Measurements from ENCODE around the gene KCTD13.

KCTD13 gene

DNA sequence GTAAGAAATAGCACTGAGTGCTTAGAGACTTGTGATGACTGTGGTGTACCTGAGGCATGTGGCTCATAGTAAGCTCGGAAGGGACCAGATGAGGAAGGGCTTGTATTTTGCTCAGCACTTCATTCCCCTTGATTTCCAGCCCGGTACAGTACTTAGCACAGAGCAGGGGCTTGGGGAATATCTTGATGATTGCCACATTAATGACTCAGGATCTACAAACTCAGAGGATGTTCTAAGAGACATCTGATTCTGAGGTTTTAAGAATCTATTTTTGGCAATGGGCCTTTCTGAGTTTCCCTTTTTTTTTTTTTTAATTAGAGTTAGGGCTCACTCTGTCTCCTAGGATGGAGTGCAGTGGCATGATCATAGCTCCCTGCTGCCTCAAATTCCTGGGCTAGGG is 16.6 kb downstream of the KCTD13 start:
- H3K27ac ChIP-seq, result no peak overlapping the region
- DNase-seq (ENCODE audit: low read depth, low spot score), result no peak

DNA sequence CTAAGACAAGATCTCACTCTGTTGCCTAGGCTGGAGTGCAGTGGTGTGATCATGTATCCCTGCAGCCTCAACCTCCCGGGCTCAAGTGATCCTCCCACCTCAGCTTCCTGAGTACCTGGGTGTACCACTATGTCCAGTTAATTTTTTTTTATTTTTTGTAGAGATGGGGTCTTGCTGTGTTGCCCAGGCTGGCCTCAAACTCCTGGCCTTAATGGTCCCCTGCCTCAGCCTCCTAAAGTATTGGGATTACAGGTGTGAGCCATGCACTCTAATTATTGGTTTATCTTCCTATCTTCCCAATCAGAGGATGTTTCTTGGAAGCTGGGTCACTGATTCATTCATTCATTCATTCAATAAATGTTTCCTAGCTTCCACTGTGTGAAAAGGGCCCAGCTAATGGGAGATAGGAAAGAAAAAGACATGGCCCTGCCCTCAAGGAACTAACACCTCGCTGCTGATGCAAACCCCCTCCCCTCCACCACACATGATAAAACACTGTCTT is 17.3 kb downstream of the KCTD13 start:
- no peak for DNase-seq (ENCODE audit: low read depth, low spot score)

GRCh38 chr16:29907973-29908372 is 18.1 kb downstream of the KCTD13 start:
- H3K27ac ChIP-seq, result no peak overlapping the region

More for the DNA sequence above, 17.3 kb downstream of the KCTD13 start:
- H3K27ac ChIP-seq, result no peak overlapping the region

DNA sequence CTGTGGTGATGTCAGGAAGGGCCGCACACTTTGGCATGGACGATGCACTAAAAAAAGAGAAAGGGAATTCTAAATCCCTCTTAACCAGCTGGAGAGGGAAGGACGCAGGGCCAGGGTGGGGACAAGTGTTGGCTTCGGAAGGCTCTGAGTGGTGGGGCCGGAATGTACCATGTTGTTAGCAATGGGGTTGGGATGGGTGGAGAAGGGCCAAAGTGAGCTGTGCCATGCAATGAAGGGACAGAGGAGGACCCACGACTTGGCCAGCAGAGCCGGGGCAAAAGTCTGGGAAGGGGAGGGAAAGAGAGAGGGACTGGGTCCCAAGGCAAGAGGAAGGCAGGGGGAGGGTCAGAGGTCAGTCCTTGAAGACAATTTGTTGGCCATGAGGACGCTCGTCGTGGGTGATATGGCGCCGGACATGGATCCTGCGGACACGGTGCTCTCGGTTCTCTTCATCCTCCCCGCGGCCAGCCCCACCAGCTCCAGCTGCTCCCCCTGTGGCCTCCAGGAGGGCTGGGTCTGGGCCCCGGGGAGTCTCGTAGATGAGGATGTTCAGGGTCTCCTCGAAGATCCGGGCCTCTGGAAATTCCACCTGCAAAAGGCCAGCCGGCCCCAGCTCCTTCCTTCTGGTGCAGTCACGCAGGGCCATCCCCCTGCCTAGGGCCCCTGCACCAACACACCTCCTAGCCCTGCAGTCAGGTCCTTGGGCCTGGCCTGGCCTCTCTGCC is 19.3 kb downstream of the KCTD13 start:
- no peak overlapping the region for H3K27ac ChIP-seq
- DNase-seq (ENCODE audit: low read depth, low spot score), result no peak

More at GRCh38 chr16:29907973-29908372, 18.1 kb downstream of the KCTD13 start:
- no peak for DNase-seq (ENCODE audit: low read depth, low spot score)

DNA sequence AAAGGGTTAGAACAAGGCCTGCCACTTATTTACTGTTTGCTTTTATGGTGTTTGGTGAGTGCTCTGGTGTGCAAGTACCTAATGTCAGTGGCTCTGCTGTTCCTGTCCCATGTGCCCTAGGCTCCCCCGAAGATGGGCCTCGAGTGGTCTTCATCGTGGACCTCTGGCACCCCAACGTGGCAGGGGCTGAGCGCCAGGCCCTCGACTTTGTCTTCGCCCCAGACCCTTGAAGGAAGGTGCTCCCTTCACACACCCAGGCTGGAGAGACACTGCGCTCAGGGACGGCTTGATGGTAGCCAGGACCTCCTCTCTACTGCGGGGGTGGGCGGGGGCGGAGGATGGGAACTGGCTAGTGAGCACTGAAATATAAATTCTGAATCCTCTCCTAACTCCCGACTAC is 20.4 kb downstream of the KCTD13 start:
- DNase-seq (ENCODE audit: low read depth, low spot score), result no peak
- no peak overlapping the region for H3K27ac ChIP-seq

- DNase-seq (ENCODE audit: low read depth, low spot score), result no peak
- H3K27ac ChIP-seq, result no peak overlapping the region
Measured at GRCh38 chr16:29904947-29905346, 21.1 kb downstream of the KCTD13 start.

DNA sequence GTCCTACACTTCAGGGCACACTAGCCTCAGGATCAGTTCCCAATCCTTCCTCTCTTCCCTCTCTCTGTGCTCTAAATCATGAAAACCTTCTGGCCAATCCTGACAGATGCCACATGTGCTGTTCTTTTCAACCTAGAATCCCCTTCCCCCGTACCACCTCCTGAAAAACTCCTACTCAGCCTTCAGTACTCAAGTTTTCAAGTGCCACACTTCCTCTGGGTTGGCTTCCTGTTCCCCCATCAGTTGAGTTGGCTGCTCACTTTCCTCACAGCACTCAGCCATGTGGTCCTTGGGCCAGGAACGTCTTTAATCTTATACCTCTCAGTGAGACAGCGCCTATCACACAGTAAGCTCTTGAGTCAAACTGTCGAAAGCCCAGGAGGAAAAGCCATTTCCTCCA is 22.4 kb downstream of the KCTD13 start:
- no peak for DNase-seq (ENCODE audit: low read depth, low spot score)
- H3K27ac ChIP-seq, result no peak overlapping the region

- H3K27ac ChIP-seq, result no peak overlapping the region
- no peak for DNase-seq (ENCODE audit: low read depth, low spot score)
Measured at GRCh38 chr16:29901607-29901945, 24.4 kb downstream of the KCTD13 start.

DNA sequence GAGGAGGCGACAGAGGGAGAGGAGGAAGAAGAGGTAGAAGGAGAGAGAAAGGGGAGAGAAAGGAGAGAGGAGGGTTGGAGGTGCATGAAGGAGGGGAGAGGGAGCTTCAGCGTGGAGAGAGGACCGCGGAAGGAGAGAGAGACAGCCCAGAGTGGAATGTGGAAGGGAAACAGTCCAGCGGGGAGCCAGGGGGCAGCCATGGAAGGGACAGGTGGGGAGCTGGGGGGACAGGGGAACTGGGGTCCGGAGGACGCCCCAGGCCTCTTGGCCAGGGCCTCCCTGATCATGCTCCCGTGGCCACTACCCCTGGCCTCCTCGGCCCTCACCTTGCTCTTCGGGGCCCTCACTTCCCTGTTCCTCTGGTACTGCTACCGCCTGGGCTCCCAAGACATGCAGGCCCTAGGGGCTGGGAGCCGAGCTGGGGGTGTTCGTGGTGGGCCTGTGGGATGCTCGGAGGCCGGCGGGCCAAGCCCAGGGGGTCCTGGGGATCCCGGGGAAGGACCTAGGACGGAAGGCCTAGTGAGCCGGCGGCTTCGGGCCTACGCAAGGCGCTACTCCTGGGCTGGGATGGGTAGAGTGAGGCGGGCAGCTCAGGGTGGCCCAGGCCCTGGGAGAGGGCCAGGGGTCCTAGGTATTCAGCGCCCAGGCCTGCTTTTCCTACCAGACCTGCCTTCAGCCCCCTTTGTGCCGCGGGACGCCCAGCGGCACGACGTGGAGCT is 25.0 kb downstream of the KCTD13 start:
- H3K27ac ChIP-seq, result peak overlapping the region; percentile 61

DNA sequence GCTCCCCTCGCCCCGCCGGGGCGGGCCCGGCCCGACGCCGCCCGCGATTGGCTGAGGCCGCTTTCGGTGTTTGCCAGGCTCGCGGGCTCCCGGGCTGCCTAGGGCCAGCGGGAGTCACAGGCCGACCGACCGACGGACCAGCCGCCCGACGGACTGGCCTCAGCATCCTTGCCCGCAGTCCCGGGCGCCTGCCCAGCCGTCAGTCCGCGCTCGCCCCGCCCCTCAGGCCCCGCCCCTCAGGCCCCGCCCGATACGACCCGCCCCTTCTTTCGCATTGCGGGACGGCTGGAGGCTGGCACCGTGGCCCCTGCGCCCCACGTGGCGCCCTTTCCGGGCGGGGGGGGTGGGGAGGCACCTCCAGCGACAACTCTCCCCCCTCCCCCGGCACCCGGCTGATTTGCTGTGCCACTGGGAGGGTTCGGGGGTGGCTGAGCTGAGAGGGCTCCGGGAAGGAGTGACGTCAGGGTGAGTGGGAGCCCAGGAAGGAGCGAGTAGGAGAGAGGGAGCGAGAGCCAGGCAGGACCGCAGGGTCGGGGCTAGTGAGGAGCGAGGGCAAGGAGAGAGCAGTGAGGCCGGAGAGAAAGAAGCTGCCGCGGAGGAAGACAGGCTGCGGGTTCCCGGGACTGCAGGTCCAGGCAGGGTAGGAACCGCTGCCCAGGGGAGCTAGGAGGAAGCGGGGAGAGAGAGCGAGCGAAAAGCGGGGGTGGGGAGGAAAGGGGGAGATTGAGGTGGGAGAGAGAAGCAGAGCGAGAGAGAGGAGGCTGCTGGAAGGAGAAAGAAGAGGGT is 25.7 kb downstream of the KCTD13 start, which contains the start of gene ASPHD1:
Gene ASPHD1 (plus strand): TSS at position 387 of the 786 bp plus-strand sequence. CDS start 484 bp downstream, outside the sequence.
- H3K27ac ChIP-seq, result peak within 1 kb of the TSS; percentile 61
- no peak for DNase-seq (ENCODE audit: low read depth, low spot score)

More for the DNA sequence above, 25.0 kb downstream of the KCTD13 start:
- no peak for DNase-seq (ENCODE audit: low read depth, low spot score)

- DNase-seq (ENCODE audit: low read depth, low spot score), result peak; percentile 80
- H3K27ac ChIP-seq, result peak within 1 kb of the TSS; percentile 61
Measured at GRCh38 chr16:29899516-29900101, 26.4 kb downstream of the KCTD13 start, which contains the start of gene SEZ6L2. TSS of gene SEZ6L2 (minus strand) at chr16:29899550. CDS start at chr16:29899019, 531 bp downstream.

DNA sequence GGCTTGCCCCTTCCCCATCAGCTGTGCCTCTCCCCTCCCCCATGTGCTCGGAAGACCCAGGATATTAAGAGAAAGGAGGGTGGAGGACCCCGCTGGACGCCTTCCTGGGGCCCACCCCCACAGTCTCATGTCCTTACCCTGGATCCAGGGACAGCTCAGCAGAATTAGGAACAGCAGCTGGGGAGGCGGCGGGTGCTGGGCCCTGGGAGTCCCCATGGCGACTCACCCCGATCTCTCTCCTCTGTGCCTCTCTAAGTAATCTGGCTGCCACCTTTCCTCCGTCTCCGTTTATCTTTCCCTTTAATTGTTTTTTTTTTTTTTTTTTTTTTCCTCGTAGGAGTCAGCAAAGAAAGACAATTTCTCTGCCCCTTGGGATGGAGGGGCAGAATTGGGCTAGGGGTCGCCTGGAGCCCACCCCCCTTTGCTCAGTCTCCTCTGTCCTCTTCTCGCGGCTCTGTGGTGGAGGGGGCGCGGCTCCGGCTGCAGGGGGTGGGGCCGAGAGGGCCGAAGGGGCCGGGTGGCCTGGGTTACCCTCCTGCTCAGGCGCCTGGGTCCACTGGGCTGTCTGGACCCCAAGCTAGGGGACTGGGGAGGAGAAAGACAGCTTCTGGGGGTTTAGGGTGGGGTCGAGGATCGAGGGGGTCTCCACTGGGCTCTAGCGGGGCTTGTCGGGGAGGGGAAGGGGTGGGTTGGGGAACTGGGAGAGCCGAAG is 27.1 kb downstream of the KCTD13 start:
- no peak for DNase-seq (ENCODE audit: low read depth, low spot score)
- H3K27ac ChIP-seq, result peak overlapping the region; percentile 61

DNA sequence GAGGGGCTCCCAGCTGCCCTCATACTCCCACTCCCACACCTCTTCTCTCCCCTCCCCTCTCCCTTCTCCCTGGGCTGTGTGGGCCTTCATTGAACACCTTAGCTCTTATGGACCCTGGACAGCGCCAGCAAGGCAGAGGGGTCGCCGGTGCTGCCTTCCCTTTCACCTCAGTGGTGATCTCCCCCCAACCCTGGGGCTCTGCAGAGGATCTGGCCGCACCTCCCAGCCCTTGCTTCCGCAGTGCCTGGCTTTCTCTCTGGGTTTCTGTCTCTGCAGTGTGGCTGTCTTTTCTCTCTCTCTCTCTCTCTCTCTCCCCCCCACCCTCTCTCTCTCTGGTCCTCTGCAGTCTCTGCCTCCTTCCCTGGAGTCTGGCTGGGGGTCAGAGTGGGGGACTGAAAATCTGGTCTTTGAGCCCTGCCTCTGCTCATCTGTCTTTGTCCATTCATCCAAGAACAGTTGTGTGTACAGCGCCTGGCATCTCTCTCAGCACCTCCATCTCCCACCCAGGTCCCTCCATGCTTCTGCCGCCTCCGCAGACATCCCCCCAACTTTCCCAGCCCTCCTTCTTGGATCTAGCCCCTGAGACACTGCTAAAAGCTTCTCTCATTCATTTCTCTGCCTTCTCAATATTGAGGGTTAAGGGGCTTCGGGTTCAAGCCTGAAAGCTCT is 27.8 kb downstream of the KCTD13 start:
- H3K27ac ChIP-seq, result no peak overlapping the region
- DNase-seq (ENCODE audit: low read depth, low spot score), result no peak

- H3K27ac ChIP-seq, result no peak overlapping the region
- DNase-seq (ENCODE audit: low read depth, low spot score), result no peak
Measured at GRCh38 chr16:29897333-29897732, 28.7 kb downstream of the KCTD13 start.

- no peak for DNase-seq (ENCODE audit: low read depth, low spot score)
Measured at GRCh38 chr16:29896841-29897240, 29.2 kb downstream of the KCTD13 start.

DNA sequence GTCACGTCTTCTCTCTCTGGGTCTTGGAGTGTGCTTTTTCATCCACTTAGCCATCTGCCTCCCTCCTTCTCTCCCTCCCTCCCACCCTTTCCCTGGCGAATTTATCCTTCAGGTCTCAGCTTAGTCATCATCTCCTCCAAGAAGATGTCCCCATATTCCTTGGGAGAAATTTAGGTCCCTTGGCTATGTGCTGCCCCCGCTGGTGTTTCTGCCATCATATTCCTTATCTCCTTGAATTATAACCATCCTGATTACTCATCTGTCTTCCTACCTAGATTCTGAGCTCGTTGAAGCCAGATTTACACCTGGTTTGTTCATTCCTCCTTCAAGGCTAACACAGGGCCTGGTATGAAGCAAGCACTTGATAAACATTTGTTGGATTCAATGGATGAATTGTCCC is 31.7 kb downstream of the KCTD13 start:
- no peak for DNase-seq (ENCODE audit: low read depth, low spot score)
- H3K27ac ChIP-seq, result no peak overlapping the region

More at GRCh38 chr16:29896841-29897240, 29.2 kb downstream of the KCTD13 start:
- no peak overlapping the region for H3K27ac ChIP-seq

DNA sequence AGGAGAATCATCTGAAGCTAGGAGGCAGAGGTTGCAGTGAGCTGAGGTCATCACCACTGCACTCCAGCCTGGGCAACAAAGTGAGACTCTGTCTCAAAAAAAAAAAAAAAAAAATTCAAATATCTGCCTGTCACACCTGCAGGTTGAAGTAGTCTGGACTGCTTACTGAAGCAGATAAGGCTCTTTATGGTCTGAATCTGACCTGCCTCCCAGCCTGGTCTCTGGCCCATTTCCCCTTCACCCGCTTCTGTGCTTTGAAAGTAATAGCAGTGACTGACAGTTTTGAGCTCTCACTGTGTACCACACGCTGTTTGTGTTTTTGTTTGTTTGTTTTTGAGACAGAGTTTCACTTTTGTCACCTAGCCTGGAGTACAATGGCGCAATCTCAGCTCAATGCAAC is 32.5 kb downstream of the KCTD13 start:
- DNase-seq (ENCODE audit: low read depth, low spot score), result no peak
- no peak overlapping the region for H3K27ac ChIP-seq

GRCh38 chr16:29892458-29892813 is 33.6 kb downstream of the KCTD13 start:
- no peak for DNase-seq (ENCODE audit: low read depth, low spot score)
- H3K27ac ChIP-seq, result no peak overlapping the region
